SU-DHL-6 (cell line): ENCODE measurements around the gene GNAQ.

Experiments
- CTCF ChIP-seq: fragments of 200-600 bp; sonication (generic); IDR thresholded peaks from one replicate; pipeline ENCODE4 v1.5.1; 2017; ENCODE audit warnings: antibody characterized with exemption, mild to moderate bottlenecking, low read length, moderate library complexity; ENCODE audit not compliant: insufficient read depth, poor library complexity, severe bottlenecking
- EZH2phosphoT487 ChIP-seq: fragments of 200-600 bp; sonication (generic), shearing (Covaris generic); conservative IDR thresholded peaks from 2 replicates; pipeline ENCODE4 v1.6.1; 2018; ENCODE audit warnings: mild to moderate bottlenecking, antibody characterized with exemption, low read length, moderate library complexity, mixed read lengths

DNA sequence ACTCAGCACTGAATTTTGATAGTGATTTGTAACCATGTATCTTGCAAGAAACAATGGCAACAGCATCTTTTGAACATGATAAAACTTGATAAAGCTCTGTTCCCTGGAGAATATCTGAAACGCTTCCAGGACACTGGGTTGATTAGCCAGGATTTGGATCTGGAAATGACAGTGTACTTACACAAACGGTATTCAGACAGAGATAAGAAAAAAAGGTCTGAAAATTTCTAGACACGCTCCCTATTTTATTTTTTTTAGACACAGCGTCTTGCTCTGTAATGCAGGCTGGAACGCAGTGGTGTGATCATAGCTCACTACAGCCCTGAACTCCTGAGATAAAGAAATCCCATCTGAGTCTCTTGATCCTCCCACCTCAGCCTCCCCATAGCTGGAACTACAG is 109.0 kb downstream of the GNAQ start:
- TF ChIP-seq CTCF, result no peak
- TF ChIP-seq EZH2phosphoT487, result no peak
